Inferior parietal cortex (tissue), 1 donor: ENCODE results near the gene CNOT6L.
A peak's percentile ranks its signal among the peaks of the same experiment; 100 is the strongest.
"Not testable (repeated sequence)": the region's sequence is repeated elsewhere in the genome, so short reads cannot be mapped to it uniquely, and the experiment has no call there.

Source experiments
- DNase-seq: peaks from one replicate; pipeline ENCODE4 v3.0.0-alpha.2; 2016; ENCODE audit errors: extremely low spot score

CNOT6L gene

DNA sequence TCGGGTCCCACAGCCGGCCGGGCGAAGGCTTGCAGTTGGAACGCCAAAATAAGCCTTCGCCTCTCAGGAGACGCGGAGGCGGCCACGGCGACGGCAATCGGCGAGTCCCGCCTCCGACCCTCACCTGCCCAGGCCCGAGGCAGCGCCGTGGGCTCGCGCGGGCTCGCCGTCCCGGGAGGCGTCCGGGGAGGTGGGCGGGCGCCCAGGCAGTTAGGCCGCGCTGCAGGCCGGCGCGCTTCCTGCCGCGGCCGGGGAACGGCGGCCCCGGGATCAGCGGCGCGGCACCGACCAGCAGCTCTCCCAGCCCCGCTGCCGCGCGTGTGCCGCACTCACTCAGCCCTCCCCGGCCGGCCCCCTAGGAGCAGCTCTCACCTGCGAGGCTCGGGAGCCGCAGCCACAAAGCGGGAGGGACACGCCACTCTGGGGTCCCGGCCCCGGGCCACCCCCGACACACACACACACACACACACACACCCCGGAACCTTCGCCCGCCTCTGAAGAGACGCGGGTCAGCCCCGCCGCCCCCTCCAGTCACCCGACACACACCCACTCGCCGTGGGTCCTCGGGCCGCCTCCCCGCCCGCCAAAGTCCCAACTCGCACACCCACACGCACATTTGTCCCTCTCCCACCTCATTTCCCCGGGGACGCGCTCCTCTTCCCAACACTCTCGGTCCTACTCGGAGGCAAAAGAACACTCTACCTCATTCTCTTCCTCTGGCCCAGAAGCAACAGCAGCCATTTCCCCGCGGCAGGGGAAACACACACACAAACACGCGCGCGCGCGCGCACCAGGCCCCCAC is at the start of gene CNOT6L:
Gene CNOT6L (minus strand): TSS at position 767 of the 802 bp plus-strand sequence. CDS start 60 bp downstream, at position 707.
- DNase-seq, result peak; percentile 55

DNA sequence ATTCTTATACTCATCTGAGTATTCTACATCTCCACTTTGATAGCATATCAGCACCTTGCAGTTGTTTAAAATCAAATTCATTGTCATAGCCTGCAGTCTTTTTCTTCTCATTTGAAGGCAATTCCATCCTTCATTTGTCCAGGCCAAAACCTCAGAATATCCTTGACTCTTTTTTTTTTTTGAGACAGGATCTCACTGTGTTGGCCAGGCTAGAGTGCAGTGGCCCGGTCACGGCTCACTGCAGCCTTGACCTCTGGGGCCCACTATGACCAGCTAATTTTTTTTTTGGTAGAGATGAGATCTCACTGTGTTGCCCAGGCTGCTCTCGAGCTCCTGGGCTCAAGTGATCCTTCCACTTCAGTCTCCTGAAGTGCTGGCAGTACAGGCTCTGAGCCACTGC is 46.1 kb upstream of the CNOT6L start:
- no peak for DNase-seq

DNA sequence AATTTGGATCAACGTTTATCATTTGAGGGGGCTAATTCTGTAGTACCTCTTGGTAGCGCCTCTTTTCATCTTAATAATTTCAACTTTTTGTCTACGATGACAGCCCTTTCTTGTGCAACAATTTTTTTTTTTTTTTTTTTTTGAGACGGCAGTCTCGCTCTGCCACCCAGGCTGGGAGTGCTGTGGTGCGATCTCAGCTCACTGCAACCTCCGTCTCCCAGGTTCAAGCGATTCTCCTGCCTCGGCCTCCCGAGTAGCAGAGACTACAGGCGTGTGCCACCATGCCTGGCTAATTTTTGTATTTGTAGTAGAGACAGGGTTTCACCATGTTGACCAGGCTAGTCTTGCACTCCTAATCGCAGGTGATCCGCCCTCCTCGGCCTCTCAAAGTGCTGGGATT is 44.2 kb upstream of the CNOT6L start:
- not testable (repeated sequence) for DNase-seq

DNA sequence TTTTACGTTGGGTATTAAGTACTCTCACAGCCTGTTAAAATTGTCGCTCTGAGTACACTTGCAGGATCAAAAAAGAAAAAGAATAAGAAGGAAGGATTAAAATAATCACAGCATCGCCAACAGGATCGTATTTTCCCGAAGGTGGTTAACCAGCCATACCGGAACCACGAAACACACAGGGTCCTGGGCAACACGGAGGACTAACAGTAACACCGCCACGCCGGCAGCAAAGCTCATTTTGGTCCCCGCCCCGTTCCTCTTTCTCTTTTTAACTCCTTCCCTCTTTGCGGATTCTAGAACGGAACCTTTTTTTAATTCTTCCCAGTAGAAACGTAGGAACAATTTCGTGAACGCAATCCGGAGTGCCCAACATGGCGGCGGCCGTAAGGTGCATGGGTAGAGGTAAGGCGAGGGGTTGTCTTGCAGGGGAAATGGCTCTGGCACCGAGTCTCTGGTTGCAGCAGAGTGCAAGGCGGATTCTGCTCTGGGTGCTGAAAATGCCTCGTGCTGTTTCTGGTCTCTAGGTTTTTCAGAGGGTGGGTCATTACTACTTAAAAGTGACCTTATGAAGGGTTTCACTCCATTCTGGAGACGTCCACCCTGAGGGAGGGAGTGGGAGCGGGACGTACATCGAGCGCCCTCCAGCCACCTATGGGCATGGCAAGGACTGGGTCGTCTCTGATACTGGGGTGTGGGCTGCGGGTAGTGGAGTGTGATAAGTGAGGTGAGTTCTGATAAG is 43.5 kb upstream of the CNOT6L start, which contains the start of gene MRPL1:
Gene MRPL1 (plus strand): TSS at position 353 of the 739 bp plus-strand sequence. CDS start 19 bp downstream, at position 372.
- peak; percentile 94 for DNase-seq

DNA sequence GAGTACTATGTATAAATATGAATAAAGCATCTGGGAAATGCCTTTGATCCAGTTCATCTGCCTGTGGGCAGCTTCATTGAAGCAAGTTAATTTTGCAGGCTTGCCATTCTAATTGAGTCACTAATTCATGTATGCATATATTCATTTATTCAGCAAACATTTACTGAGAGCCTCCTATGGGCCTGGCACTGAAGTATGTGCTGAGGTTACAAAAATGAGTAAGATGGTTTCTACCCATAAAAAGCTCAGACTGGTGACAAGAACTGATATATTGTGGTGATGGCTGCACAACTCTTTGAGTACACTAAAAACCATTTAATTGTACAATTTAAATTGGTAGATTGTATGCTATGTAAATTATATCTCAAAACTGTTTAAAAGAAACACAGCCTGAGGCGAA is 42.3 kb upstream of the CNOT6L start:
- DNase-seq, result no peak

GRCh38 chr4:77859256-77859655 is 40.1 kb upstream of the CNOT6L start:
- DNase-seq, result no peak

- no peak for DNase-seq
These were observed 37.0 kb upstream of the CNOT6L start for GRCh38 chr4:77856152-77856551.

DNA sequence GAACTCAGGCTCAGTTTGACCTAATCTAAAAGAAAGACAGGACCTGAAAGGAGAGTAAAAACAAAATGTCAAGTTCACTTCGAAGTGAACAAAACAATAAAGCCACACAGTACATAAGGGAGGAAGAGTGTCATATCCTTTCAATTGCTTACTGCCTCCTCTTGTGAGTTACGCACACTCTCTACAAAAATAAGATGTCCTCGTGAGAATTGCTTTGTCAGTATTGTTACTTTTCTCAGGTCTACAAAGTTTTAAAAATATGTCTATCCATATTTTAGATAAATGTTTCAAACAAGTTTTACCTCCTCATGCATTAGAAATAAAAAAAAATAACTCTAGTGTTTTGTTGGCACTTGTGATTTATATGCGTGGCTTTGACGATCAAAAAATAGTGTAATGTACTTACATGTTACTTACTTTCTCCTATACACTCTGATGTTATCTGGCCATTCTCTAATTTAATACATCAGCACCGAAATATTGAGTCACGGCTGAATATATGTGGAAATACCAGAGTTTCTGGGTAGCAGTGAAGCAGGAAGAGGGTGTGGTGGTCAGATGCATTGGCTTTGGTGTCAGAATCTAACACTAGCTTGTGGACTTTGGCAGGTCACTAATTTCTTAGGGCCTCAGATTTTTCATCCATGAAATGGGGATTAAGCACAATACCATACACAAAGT is 35.4 kb upstream of the CNOT6L start:
- no peak for DNase-seq

- DNase-seq, result no peak
These were observed 33.8 kb upstream of the CNOT6L start for GRCh38 chr4:77852892-77853495.

- DNase-seq, result no peak
These were observed 30.3 kb upstream of the CNOT6L start for GRCh38 chr4:77849278-77849965.

- DNase-seq, result no peak
These were observed 29.3 kb upstream of the CNOT6L start for GRCh38 chr4:77848508-77848907.

- no peak for DNase-seq
These were observed 26.8 kb upstream of the CNOT6L start for GRCh38 chr4:77845929-77846328.

DNA sequence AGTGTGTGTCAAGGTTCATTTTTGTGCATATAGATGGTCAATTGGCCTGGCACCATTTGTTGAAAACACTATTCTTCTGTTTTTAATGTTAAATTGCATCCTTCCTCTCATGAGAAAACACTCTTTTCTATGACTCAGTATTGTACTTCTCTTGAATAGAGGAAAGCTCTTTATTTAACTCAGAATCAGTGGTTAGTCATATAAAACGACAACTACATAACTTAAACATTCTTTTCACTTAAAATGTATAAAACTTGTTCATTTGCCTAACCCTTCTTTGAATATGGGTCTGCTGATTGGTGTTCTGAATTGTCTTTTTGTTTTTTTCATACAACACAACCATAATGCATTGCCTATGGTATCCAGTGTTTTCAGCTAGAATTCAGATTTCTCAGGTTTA is 26.2 kb upstream of the CNOT6L start:
- DNase-seq, result no peak

DNA sequence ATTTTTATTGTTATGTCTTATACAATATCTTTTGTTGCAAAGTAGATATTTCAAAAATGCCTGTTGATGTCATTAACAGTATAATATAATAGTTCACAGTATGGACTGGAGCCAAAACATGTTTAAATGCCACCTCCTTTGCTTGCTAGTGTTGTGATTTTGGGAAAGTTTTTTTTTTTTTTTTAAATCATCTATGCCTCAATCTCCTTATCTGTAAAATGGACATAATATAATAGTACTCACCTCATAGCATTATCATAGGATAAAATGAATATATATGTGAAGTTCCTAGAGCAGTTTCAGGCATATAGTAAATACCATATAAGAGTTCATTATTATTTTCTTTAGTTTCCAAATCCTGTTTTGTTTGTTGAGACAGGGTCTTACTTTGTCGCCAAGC is 25.2 kb upstream of the CNOT6L start:
- no peak for DNase-seq

DNA sequence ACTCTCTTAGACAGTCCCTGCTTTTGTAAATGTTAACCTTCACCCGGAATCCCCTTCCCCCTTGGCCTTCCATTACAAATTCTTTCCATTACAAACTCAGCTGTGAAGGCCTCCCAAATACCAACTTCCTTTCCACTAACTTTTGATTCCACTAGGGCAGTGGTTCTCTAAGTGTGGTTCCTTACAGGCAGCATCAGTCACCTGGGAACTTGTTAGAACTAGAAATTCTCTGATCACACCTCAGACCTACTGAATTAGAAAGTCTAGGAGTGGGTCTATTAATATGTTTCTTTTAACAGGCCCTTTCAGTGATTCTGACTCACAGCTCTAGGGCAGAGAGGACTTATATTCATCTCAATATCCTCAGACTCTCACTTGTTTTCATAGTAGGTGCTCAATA is 24.5 kb upstream of the CNOT6L start:
- no peak for DNase-seq

DNA sequence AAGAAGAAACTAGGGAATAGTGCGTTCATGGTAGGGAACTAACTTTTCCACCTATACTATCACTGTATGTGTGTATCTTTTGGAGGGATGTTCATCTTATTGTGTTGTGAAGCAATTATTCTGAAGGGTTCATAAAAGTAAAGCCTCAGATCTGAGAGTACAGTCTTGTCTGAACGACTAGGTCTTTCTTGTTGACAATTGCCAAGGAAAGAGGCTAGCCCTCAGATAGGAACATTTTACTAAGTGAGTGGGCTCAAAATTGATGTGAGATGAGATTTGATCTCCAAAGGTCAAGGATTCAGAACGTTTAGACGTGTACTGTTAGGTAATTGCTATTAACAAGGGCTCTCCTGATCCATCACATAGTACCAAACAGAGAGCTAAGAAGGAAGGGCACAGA is 15.2 kb upstream of the CNOT6L start:
- no peak for DNase-seq

DNA sequence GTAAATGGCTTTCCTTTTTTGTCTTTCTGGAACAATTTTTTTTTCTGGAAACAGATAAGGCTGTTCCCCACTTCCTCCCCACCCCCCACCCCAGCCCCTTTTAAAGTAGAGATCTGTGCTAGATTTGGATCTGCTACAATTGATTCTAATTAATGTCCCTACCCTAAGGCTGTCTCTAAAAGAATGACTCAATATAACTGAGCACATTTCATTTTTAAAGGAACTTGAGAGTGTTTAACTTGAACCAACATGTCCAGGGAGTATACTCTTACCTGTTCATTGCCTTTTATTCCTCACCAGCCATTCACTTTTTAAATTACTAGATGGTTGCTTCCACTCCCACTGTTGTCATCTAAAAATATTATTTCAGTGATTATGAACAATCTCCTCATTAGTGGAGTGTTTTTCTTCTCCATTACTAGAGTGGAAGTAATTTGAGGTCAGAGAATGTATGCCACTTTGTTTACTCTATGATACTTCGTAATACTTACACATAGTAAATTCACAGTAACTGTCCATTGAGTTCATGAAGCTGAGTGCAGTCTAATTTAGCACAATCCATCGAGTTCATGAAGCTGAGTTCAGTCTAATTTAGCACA is 14.1 kb upstream of the CNOT6L start:
- no peak for DNase-seq

DNA sequence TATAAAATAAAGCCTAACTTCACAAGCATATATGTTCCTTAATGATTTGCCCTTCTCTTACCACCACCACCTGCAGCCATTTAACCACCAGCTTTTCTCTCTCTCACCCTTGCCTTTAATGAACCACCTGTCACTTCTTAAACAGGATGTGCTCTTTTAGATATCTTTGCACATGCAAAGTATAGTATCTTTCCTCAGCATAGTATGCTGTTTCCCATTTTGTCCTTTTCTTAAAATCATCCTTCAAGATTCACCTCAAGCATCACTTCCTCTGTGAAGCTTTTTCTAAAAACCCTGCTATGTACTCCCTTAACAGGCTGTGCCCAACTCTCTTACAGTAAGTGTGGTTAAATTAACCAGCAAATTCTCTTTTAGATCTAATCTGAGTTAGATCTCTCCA is 8.2 kb upstream of the CNOT6L start:
- DNase-seq, result no peak

DNA sequence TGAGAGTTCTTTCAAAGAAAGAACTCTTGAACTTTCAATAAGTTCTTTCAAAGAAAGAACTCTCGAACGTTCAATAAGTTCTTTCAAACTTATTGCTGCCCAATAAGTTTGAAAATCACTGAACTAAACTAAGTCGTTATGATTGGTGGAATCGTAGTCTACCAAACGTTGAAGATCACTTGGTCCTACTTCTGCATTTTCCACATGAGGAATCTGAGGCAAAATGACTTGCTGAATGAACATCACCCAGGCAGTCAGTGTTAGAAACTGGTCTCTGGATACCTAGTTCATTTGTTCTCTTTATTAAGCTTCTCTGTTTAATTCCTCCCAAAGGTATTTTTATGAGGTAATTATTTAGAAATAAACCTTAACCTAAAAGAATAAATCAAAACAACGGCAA is 7.1 kb upstream of the CNOT6L start:
- DNase-seq, result no peak

DNA sequence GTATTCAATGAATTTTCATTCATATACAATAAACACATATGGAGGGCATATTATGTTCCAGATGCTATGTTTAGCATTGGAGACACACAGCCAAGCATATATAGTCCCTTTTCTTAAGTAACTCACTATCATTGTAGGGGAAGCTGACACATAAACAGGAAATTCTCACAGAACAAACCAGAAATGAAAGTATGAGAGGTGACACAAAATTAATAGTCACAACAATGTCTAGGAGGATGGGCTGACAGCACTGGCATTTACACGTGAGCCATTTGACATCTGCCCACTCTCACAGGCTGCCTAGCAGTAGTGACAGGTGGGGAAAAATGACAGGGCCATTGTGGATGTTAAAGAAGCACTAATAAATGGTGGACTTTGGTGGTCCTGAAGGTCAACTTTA is 2.6 kb upstream of the CNOT6L start:
- DNase-seq, result no peak
